GM19463 (cell line): Measurements from ENCODE around the gene ATP8A2.
"Not testable (repeated sequence)": the region's sequence is repeated elsewhere in the genome, so short reads cannot be mapped to it uniquely, and the experiment has no call there.

ENCODE experiments used
- ATAC-seq: cut with Tn5 transposase; IDR thresholded peaks from one replicate; pipeline ENCODE4 v1.9.1; 2021; ENCODE audit warnings: mild to moderate bottlenecking, moderate library complexity; ENCODE audit not compliant: unreplicated experiment

Gene ATP8A2

GRCh38 chr13:25761041-25761440, 389.3 kb downstream of the ATP8A2 start:
- ATAC-seq = no peak

- ATAC-seq = no peak
These were observed 390.5 kb downstream of the ATP8A2 start for GRCh38 chr13:25762281-25762680.

GRCh38 chr13:25762795-25763377, 391.1 kb downstream of the ATP8A2 start:
- ATAC-seq = no peak

GRCh38 chr13:25764378-25764777, 392.6 kb downstream of the ATP8A2 start:
- no peak for ATAC-seq

GRCh38 chr13:25765266-25765665, 393.5 kb downstream of the ATP8A2 start:
- ATAC-seq = no peak

GRCh38 chr13:25766576-25766975, 394.8 kb downstream of the ATP8A2 start:
- no peak for ATAC-seq

- ATAC-seq = no peak
These were observed 395.2 kb downstream of the ATP8A2 start for GRCh38 chr13:25766991-25767390.

GRCh38 chr13:25768376-25768775, 396.6 kb downstream of the ATP8A2 start:
- no peak for ATAC-seq

GRCh38 chr13:25768838-25769237, 397.1 kb downstream of the ATP8A2 start:
- ATAC-seq = no peak

- no peak for ATAC-seq
These were observed 398.8 kb downstream of the ATP8A2 start for GRCh38 chr13:25770601-25771000.

- no peak for ATAC-seq
These were observed 399.4 kb downstream of the ATP8A2 start for GRCh38 chr13:25771202-25771601.

- ATAC-seq = no peak
These were observed 400.1 kb downstream of the ATP8A2 start for GRCh38 chr13:25771641-25772478.

- ATAC-seq = not testable (repeated sequence)
These were observed 400.8 kb downstream of the ATP8A2 start for GRCh38 chr13:25772534-25772933.

GRCh38 chr13:25774056-25774455, 402.3 kb downstream of the ATP8A2 start:
- ATAC-seq = not testable (repeated sequence)

GRCh38 chr13:25775275-25775674, 403.5 kb downstream of the ATP8A2 start:
- ATAC-seq = no peak

GRCh38 chr13:25775986-25776385, 404.2 kb downstream of the ATP8A2 start:
- no peak for ATAC-seq

GRCh38 chr13:25776722-25777121, 404.9 kb downstream of the ATP8A2 start:
- no peak for ATAC-seq

GRCh38 chr13:25777509-25777908, 405.7 kb downstream of the ATP8A2 start:
- ATAC-seq = no peak

GRCh38 chr13:25778365-25778764, 406.6 kb downstream of the ATP8A2 start:
- no peak for ATAC-seq

GRCh38 chr13:25778808-25779305, 407.1 kb downstream of the ATP8A2 start:
- no peak for ATAC-seq

GRCh38 chr13:25783076-25783475, 411.3 kb downstream of the ATP8A2 start:
- ATAC-seq = no peak

- no peak for ATAC-seq
These were observed 411.8 kb downstream of the ATP8A2 start for GRCh38 chr13:25783601-25784024.
